Measurements from ENCODE around the gene TMEM164.

The TMEM164 gene

DNA sequence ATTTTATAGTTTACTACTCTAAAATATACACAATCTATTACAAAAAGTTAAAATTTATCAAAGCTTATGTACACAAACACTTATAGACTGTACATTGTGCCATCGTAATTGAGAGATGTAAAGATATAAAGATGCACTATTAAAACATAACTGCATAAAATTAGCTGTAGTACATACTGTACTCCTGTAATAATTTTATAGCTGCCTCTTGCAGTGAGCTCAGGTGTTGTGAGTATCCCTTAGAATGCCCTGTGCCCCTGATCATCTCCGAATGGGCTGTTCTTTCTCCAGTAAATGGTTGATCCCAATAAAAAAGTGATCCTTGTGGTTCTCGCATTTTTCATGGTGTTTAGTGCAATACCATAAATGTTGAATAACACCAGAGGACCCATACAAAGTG is 101.2 kb downstream of the TMEM164 start:
- TF ChIP-seq, protein P1, sequence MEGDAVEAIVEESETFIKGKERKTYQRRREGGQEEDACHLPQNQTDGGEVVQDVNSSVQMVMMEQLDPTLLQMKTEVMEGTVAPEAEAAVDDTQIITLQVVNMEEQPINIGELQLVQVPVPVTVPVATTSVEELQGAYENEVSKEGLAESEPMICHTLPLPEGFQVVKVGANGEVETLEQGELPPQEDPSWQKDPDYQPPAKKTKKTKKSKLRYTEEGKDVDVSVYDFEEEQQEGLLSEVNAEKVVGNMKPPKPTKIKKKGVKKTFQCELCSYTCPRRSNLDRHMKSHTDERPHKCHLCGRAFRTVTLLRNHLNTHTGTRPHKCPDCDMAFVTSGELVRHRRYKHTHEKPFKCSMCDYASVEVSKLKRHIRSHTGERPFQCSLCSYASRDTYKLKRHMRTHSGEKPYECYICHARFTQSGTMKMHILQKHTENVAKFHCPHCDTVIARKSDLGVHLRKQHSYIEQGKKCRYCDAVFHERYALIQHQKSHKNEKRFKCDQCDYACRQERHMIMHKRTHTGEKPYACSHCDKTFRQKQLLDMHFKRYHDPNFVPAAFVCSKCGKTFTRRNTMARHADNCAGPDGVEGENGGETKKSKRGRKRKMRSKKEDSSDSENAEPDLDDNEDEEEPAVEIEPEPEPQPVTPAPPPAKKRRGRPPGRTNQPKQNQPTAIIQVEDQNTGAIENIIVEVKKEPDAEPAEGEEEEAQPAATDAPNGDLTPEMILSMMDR (conservative IDR thresholded peaks at IDR 0.05) = no peak
- H3K27ac ChIP-seq = peak overlapping the region; percentile 22; the same call in 1 of the 2 replicates

DNA sequence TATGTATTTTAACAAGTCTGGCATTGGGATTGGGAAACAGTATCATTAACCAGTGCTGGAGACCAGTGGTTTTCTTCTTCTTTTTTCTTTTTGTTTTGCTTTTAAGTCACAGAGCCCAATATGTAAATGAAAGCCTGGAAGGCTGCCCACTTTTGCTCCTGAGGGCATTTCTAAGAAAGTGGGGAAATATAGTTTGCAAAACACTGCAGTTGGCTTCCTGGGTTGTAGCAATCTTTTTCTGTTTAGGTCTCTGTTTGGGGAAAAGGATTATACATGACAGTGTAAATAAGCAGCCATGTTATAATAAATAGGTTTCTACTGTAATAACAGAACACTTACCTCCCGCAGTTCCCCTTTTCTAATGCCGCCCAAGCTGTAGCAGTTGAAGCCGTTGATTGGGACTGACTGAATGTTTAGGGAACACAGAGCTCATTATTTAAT is 105.5 kb downstream of the TMEM164 start:
- TF ChIP-seq, protein P1 (conservative IDR thresholded peaks at IDR 0.05) = no peak

DNA sequence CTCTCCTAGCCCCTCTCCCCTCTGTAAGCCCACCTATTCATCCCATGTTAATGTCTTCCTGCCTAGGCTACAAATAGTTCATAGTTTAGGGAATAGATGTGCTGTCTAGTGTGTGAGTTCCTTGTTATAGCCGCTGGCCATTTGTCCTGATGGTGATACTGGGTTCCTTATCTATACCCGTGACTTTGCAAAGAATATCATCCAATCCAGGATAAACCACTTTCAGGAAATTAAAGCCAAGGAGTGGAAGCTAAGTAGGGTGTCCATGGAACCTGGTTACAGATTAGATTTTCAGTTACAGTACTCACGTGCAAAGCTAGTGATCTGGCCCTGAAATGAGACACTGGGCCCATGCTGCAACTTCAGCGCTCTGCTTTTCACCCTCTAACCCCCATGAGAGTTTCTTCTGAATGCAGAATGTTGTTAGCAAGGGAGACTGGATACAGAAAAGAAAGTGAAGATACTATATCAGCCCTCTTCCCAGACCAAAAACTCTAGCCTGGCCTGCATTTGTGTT is 111.4 kb downstream of the TMEM164 start:
- TF ChIP-seq, protein P1 (conservative IDR thresholded peaks at IDR 0.05) = no peak
- H3K27ac ChIP-seq = no peak overlapping the region

More for the DNA sequence above, 105.5 kb downstream of the TMEM164 start:
- no peak overlapping the region for H3K27ac ChIP-seq

DNA sequence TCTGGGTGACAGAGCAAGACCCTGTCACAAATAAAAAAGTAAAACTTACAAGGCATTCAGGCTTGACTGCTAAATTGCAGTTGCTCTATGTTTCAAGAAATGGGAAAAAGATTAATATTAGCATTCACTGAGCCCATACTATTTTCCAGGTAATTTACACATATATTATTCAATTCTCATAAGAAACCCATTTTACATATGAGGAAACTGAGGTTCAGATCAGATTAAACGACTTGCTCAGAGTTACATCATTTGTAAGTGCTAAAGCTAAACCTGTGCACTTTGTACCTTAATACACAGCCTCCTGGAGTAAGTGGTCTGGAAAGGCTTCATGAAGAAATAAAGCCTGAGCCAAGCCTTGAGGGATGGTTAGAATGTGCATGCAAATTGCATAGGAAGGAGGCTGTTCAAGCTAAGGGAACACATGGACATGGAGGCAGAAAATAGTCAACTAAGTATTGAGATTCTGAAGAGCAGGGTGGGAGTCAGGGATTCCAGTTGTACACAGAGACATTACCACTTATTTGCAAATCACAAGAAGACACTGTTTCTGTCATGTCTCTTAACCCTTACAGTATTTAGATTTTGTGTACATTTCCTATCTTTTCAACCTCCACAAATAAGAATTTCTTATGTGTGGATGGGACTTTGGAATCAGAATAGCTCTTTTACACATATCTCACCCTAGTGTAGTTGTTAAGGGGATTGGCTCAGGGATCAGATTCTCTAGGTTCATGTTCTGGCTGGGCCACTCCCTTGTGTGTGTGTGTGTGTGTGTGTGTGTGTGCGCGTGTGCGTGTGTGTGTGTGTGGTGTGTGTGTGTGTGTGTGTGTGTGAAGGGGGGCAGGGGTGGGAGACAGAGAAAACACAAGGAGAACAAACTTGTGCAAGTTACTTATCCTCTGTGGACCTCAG is 113.4 kb downstream of the TMEM164 start:
- TF ChIP-seq, protein P1 (conservative IDR thresholded peaks at IDR 0.05) = no peak
- no peak overlapping the region for H3K27ac ChIP-seq

DNA sequence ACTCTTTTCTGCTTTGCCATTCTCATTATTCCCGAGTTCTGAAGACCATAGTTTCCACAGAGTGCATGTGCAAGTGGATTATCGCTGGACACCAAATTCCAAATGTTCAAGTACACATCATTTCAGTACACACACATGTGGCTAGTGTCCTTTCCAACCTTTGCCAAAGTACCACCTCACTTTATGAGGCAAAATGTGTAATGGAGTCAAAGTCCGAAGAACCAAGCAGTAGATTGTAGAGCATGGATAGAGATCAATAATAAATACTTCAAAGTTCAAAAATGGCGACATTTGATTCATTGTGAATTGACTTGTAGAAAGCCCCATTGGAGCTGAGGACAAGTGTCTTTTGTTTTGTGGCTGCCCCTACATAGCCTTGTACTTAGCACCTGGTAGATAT is 115.6 kb downstream of the TMEM164 start:
- TF ChIP-seq, protein P1 (conservative IDR thresholded peaks at IDR 0.05) = no peak
- H3K27ac ChIP-seq = no peak overlapping the region

DNA sequence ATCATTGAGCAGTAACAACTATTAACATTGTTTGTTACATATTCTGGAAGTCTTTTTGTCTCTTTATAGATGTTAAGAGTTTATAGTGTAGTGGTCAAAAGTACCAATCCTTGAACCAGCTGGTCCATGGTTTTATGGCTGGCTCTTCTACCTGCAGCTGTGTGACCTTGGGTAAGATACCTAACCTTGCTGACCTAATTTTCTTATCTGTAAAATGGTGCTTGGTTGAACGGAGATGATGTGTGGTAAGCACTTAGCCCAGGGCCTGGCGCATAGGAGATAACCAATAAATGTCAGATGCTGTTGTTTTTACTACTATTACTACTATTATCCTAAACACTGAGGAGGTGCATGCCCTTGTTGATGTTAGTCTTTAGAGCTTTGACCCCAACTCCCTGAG is 116.6 kb downstream of the TMEM164 start:
- peak overlapping the region; percentile 46 for H3K27ac ChIP-seq

DNA sequence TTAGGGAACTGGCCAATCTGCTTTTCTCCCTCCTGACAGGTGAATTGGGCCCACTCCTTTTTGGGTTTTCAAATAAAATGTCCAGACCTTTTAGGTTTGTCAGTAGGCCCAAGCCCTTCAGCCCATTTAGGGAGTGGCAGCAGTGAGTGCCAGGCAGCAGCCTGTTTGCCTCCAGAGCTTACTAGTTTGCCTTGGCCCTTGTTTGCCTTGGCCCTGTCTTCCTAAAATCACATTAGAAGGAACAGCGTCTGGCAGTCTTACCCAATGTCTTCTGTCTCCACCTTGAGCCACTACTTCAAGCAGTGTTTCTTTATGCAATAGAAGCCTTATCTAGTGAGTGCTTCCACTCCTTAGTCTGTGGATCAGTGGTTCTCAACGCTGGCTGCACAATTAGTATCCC is 117.1 kb downstream of the TMEM164 start:
- peak overlapping the region; percentile 46 for H3K27ac ChIP-seq
- TF ChIP-seq, protein P1 (conservative IDR thresholded peaks at IDR 0.05) = no peak

More for the DNA sequence above, 116.6 kb downstream of the TMEM164 start:
- TF ChIP-seq, protein P1 (conservative IDR thresholded peaks at IDR 0.05) = no peak
